GM13976 (cell line): ENCODE data around the gene PRSS38.

Source experiments
- DNase-seq: peaks from one replicate; pipeline ENCODE4 v3.0.0; 2012; ENCODE audit warnings: low spot score
- CTCF ChIP-seq: IDR thresholded peaks from 2 replicates; pipeline ENCODE4 v1.5.1; 2012; ENCODE audit warnings: borderline replicate concordance, mild to moderate bottlenecking; ENCODE audit not compliant: insufficient read depth; ENCODE audit errors: extremely low read depth, missing control alignments, control extremely low read depth
- in situ Hi-C: fragments of 300-500 bp; cut with MboI; formaldehyde crosslinking; loops from one replicate; pipeline ENCODE4 v1.12.0; 2022; ENCODE audit warnings: low sequenced_read_pairs, mixed read lengths, inconsistent platforms; ENCODE audit not compliant: unreplicated experiment

PRSS38 gene

GRCh38 chr1:227894831-227895451 lies 79.5 kb downstream of the PRSS38 start:
- no peak for DNase-seq
- in situ Hi-C loops: no loop called here
- no peak for TF ChIP-seq CTCF
